SK-N-SH treated with all-trans-retinoic acid at 6 μM for 48 hours (cell line): ENCODE results near the gene SERTM2.

Source experiments
- CSRNP3 ChIP-seq: fragments of 250-450 bp; sonication (Bioruptor Pico); IDR thresholded peaks from 2 replicates; pipeline ENCODE4 v1.5.1; 2021; ENCODE audit warnings: mild to moderate bottlenecking, moderate library complexity

SERTM2 gene

GRCh38 chrX:111568817-111569216 is 57.4 kb downstream of the SERTM2 start (continued):
- TF ChIP-seq CSRNP3 (CRISPR knock-in tag), result no peak
